ENCODE results near the gene CEACAM19. TPM values are rescaled to one million over a fixed set of nuclear protein-coding genes. Genes with fewer than 3 reads are reported as not detected.

Gene CEACAM19
- total RNA-seq, 2 experiments from 2014 or later = 0.63 TPM; not detected in 1

- no peaks in the 10 kb centered on the region for H3K36me3 Mint-ChIP-seq
These were observed 58.3 kb downstream of the CEACAM19 start for GRCh38 chr19:44729516-44730033.

GRCh38 chr19:44731081-44731480 lies 59.8 kb downstream of the CEACAM19 start:
- Mint-ChIP-seq H3K27me3 (no peaks in the 10 kb centered on the region), H3K27ac (no peak overlapping the region), H3K4me1 (peaks cover 18% of the 10 kb centered on the region), H3K36me3 (no peaks in the 10 kb centered on the region), H3K4me3 (no peak overlapping the region), H3K9me3 (ENCODE audit: low read depth) (no peaks in the 10 kb centered on the region)
- no peak for DNase-seq
- CTCF ChIA-PET = interaction anchor here (0.7 to 7.2 kb wide), 3 partner anchors 12 to 328 kb away, joined by 3 to 59 read pairs (median 3); no protein-coding TSS in a partner anchor
- ATAC-seq = no peak

More at GRCh38 chr19:44729516-44730033, 58.3 kb downstream of the CEACAM19 start:
- H3K4me3 Mint-ChIP-seq = no peak overlapping the region
- H3K27me3 Mint-ChIP-seq = no peaks in the 10 kb centered on the region
- no peaks in the 10 kb centered on the region for H3K9me3 Mint-ChIP-seq (ENCODE audit: low read depth)
- CTCF ChIA-PET = interaction anchor here (1.2 to 7.2 kb wide), 5 partner anchors 9 to 330 kb away, joined by 3 to 59 read pairs (median 6); no protein-coding TSS in a partner anchor
- DNase-seq (no peak), ATAC-seq (no peak)
- H3K27ac Mint-ChIP-seq = no peak overlapping the region
- H3K4me1 Mint-ChIP-seq = peaks cover 18% of the 10 kb centered on the region

- Mint-ChIP-seq H3K9me3 (ENCODE audit: low read depth) (no peaks in the 10 kb centered on the region), H3K27ac (no peak overlapping the region)
- CTCF ChIA-PET = interaction anchor here (0.7 to 7.2 kb wide), 3 partner anchors 7 to 40 kb away, joined by 3 to 59 read pairs (median 22); no protein-coding TSS in a partner anchor
These were observed 60.3 kb downstream of the CEACAM19 start for GRCh38 chr19:44731622-44732021.

GRCh38 chr19:44732235-44733014 lies 61.1 kb downstream of the CEACAM19 start:
- no peaks in the 10 kb centered on the region for H3K36me3 Mint-ChIP-seq
- H3K27ac Mint-ChIP-seq = no peak overlapping the region
- no peaks in the 10 kb centered on the region for H3K9me3 Mint-ChIP-seq (ENCODE audit: low read depth)
- DNase-seq (no peak), ATAC-seq (no peak)
- no peaks in the 10 kb centered on the region for H3K27me3 Mint-ChIP-seq
- CTCF ChIA-PET = interaction anchor here (0.7 to 7.2 kb wide), 5 partner anchors 8 to 75 kb away, joined by 3 to 59 read pairs (median 7); no protein-coding TSS in a partner anchor
- H3K4me3 Mint-ChIP-seq = no peak overlapping the region
- peaks cover 25% of the 10 kb centered on the region for H3K4me1 Mint-ChIP-seq

More at GRCh38 chr19:44731622-44732021, 60.3 kb downstream of the CEACAM19 start:
- Mint-ChIP-seq H3K4me3 (no peak overlapping the region), H3K4me1 (peaks cover 18% of the 10 kb centered on the region), H3K36me3 (no peaks in the 10 kb centered on the region), H3K27me3 (no peaks in the 10 kb centered on the region)
- DNase-seq (no peak), ATAC-seq (no peak)

Small RNA genes lying within 50 kb of the gene (microRNA-seq; reads per million reads assigned to microRNA genes)
- gene MIR4531 = not detected

Other genes with a start within 250 kb of the CEACAM19 start
- gene ZNF229, start 223.0 kb upstream of the CEACAM19 start, total RNA-seq = under 1 TPM; 0.41 to 0.61 TPM
- gene ZNF180, start 171.0 kb upstream of the CEACAM19 start, total RNA-seq = 10 to 100 TPM in 1 of 2 experiments, 1 to 10 TPM in 1; 9.1 to 12.7 TPM
- not detected for gene CEACAM20, start 141.8 kb upstream of the CEACAM19 start, total RNA-seq
- not detected for gene IGSF23, start 57.9 kb upstream of the CEACAM19 start, total RNA-seq
- 1 to 10 TPM; 2.4 to 7.8 TPM for gene PVR, start 27.6 kb upstream of the CEACAM19 start, total RNA-seq
- not detected for gene CEACAM16, start 27.7 kb downstream of the CEACAM19 start, total RNA-seq
- gene BCL3, start 77.2 kb downstream of the CEACAM19 start, total RNA-seq = 10 to 100 TPM; 56.3 to 60.3 TPM
- not detected for gene CBLC, start 106.4 kb downstream of the CEACAM19 start, total RNA-seq
- gene BCAM, start 137.6 kb downstream of the CEACAM19 start, total RNA-seq = not detected
- under 1 TPM; 0.49 to 0.67 TPM for gene NECTIN2, start 174.8 kb downstream of the CEACAM19 start, total RNA-seq
- gene TOMM40, start 219.8 kb downstream of the CEACAM19 start, total RNA-seq = 100 to 1,000 TPM in 1 of 2 experiments, 10 to 100 TPM in 1; 66.9 to 103 TPM
- under 1 TPM; 0.44 to 0.47 TPM for gene APOE, start 234.3 kb downstream of the CEACAM19 start, total RNA-seq
- 1 to 10 TPM in 1 of 2 experiments, not detected in 1; 1.9 TPM for gene APOC1, start 243.1 kb downstream of the CEACAM19 start, total RNA-seq